SH-SY5Y (cell line): ENCODE results near the gene CSNK2A1.

Experiments
- GATA2 ChIP-seq: IDR thresholded peaks from 2 replicates; pipeline ENCODE4 v1.6.1; 2011; ENCODE audit warnings: mild to moderate bottlenecking, low read depth, low read length
- GATA3 ChIP-seq: IDR thresholded peaks from 2 replicates; pipeline ENCODE4 v1.6.1; 2011; ENCODE audit warnings: low read depth, mild to moderate bottlenecking, low read length, moderate library complexity

DNA sequence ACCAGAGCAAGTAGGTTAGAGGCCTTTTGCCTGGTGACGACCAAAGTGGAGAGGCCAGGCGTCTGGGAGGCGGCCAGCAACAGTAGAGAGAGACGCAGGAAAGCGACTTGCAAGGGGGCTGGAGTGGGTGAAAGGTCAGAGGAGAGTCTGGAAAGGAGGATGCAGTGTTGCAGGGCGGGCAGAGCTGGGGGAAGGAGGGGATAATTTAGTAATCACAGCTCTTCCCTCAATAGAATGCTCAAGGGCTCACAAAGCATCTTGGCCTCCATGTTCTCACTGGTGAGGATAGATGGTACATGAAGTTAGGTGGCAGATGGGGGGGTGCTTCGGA, 41.3 kb upstream of the CSNK2A1 start:
- TF ChIP-seq GATA3 = no peak
- TF ChIP-seq GATA2 = no peak
